Ovary (tissue), 9 donors: ENCODE data around the gene ADAM12. TPM values are rescaled to one million over a fixed set of nuclear protein-coding genes. Genes with fewer than 3 reads are reported as not detected.

Source experiments
- DNase-seq, 5 donors: peaks; one replicate each; pipeline ENCODE4 v3.0.0-alpha.2; 2019 to 2020
- H3K27ac ChIP-seq, 2 donors: fragments of 200-600 bp; one replicate each; pipeline versions ENCODE4 v1.5.1 to v1.8.0; 2019 to 2022
- H3K27me3 ChIP-seq: fragments of 200-600 bp; one replicate; pipeline ENCODE4 v1.8.0; 2022
- H3K36me3 ChIP-seq: fragments of 200-600 bp; sonication (generic); one replicate; pipeline ENCODE4 v1.5.1; 2019
- H3K4me1 ChIP-seq: one replicate; pipeline ENCODE4 v1.8.1; 2013; ENCODE audit warnings: mild to moderate bottlenecking, moderate library complexity; ENCODE audit not compliant: insufficient read depth
- H3K4me3 ChIP-seq: fragments of 200-600 bp; sonication (generic); one replicate; pipeline ENCODE4 v1.5.1; 2017
- H3K9me3 ChIP-seq, 2 donors: fragments of 200-600 bp in 1 of 2; sonication (generic) in 1 of 2; one replicate each; pipeline versions ENCODE4 v1.5.1 to v1.8.1; 2013 to 2019; ENCODE audit warnings: mild to moderate bottlenecking in 1 of 2, moderate library complexity in 1 of 2
- CTCF ChIP-seq, 3 donors: fragments of 450-650 bp in 2 of 3; fragments of 200-600 bp in 1 of 3; IDR thresholded peaks; one replicate each; pipeline versions ENCODE4 v1.5.1 to v1.8.0; 2016 to 2022; ENCODE audit warnings: antibody characterized with exemption in 3 of 3, mild to moderate bottlenecking in 1 of 3
- EP300 ChIP-seq: sonication (generic); formaldehyde crosslinking; IDR thresholded peaks from one replicate; pipeline ENCODE4 v1.6.1; 2017; ENCODE audit warnings: antibody characterized with exemption
- POLR2A ChIP-seq: fragments of 450-650 bp; IDR thresholded peaks from one replicate; pipeline ENCODE4 v1.6.1; 2017; ENCODE audit warnings: antibody characterized with exemption, mild to moderate bottlenecking, moderate library complexity
- WGBS, 3 donors: extraction: QIAGEN DNeasy Blood & Tissue Kit in 1 of 3; methylation state at CpG; one replicate each; pipeline versions ENCODE4 v1.1.5 to v1.1.7; 2013 to 2017; 5-methylcytosine and 5-hydroxymethylcytosine counted together
- intact Hi-C, 4 donors: fragments of 100-400 bp; cut with DNase I; formaldehyde crosslinking; loops; one replicate each; pipeline versions ENCODE4 v1.11.0 to v1.15.1; 2022 to 2023
- polyA plus RNA-seq, 2 donors: library from polyadenylated mRNA; stranded (reverse); fragments of 200-250 nt in 1 of 2; fragments of 350-450 nt in 1 of 2; fragmentation: Illumina TruSeq in 1 of 2; extraction: RNeasy Lipid Tissue Mini Kit (QIAGEN cat#74804) in 1 of 2; gene quantifications; one replicate each; pipeline ENCODE4 v1.2.3, GENCODE V29; 2013 to 2014
- total RNA-seq, 7 donors: library from RNA; depleted of rRNA in 2 of 7; stranded (reverse); fragments of >200 nt in 2 of 7; fragmentation: NEBNext Ultra II Directional in 3 of 7; extraction: Animal tissue kit (Norgen Biotek cat#: 25700) in 3 of 7; gene quantifications; one replicate each; pipeline versions ENCODE4 v1.1.0 to v1.2.4, GENCODE V29; 2016 to 2023
- donor health status: DM: no; HTN: no; CAD: no; lungs with moderate emphysema.
- donor health status: DM: no; HTN: no; CAD: no.
- donor health status: Bipolar disorder and iron deficiency.
- donor health status: DM: yes; HTN: yes; CAD: no.
- donor health status: DM: no; HTN: no; CAD: no.
- donor health status: DM: yes; HTN: yes; CAD: no.

ADAM12 gene
- total and polyA plus RNA-seq, 9 donors, result 1.8 to 27.2 (median 10.3) TPM

GRCh38 chr10:126135177-126135576 lies 253.1 kb downstream of the ADAM12 start:
- Histone ChIP-seq H3K4me3 (no peak overlapping the region), H3K36me3 (no peaks in the 10 kb centered on the region), H3K9me3 (no peaks in the 10 kb centered on the region), H3K4me1 (peaks cover 12% of the 10 kb centered on the region), H3K27ac (no peak overlapping the region), H3K27me3 (no peaks in the 10 kb centered on the region)
- intact Hi-C loops, result loop anchor here in 1 of 4 donors (10.0 kb wide), 1 partner anchor 250 kb away; the partner anchor contains the start of gene ADAM12
- 91 to 96% (median 91%) methylated on average over 4 of the region's 4 CpGs for WGBS, 3 donors
- no peak for DNase-seq
- TF ChIP-seq POLR2A, result no peak
- TF ChIP-seq CTCF (IDR thresholded peaks at IDR 0.05), result no peak
- TF ChIP-seq EP300, result no peak

- Histone ChIP-seq H3K27me3 (no peaks in the 10 kb centered on the region), H3K4me3 (no peak overlapping the region), H3K9me3 (no peaks in the 10 kb centered on the region), H3K27ac (no peak overlapping the region), H3K36me3 (no peaks in the 10 kb centered on the region), H3K4me1 (peaks cover 12% of the 10 kb centered on the region)
- intact Hi-C loops, result loop anchor here in 1 of 4 donors (10.0 kb wide), 1 partner anchor 251 kb away; the partner anchor contains the start of gene ADAM12
- WGBS, 3 donors, result 22 to 23% (median 23%) methylated on average over 6 of the region's 6 CpGs
- no peak for TF ChIP-seq EP300
- no peak for TF ChIP-seq CTCF (IDR thresholded peaks at IDR 0.05)
- TF ChIP-seq POLR2A, result no peak
- no peak for DNase-seq
Measured at GRCh38 chr10:126133906-126134656, 254.2 kb downstream of the ADAM12 start.

GRCh38 chr10:126133082-126133620 lies 255.1 kb downstream of the ADAM12 start:
- no peaks in the 10 kb centered on the region for H3K36me3 ChIP-seq
- intact Hi-C loops, result loop anchor here in 1 of 4 donors (10.0 kb wide), 1 partner anchor 252 kb away; the partner anchor contains the start of gene ADAM12
- 96 to 97% (median 96%) methylated on average over 9 of the region's 9 CpGs for WGBS, 3 donors
- H3K27ac ChIP-seq, result no peak overlapping the region
- peaks cover 12% of the 10 kb centered on the region for H3K4me1 ChIP-seq
- H3K27me3 ChIP-seq, result no peaks in the 10 kb centered on the region
- no peak for TF ChIP-seq POLR2A
- H3K4me3 ChIP-seq, result no peak overlapping the region
- DNase-seq, result no peak
- no peaks in the 10 kb centered on the region for H3K9me3 ChIP-seq

GRCh38 chr10:126131341-126131740 lies 256.9 kb downstream of the ADAM12 start:
- intact Hi-C loops, result loop anchor here in 1 of 4 donors (10.0 kb wide), 1 partner anchor 253 kb away; the partner anchor contains the start of gene ADAM12
- Histone ChIP-seq H3K4me3 (no peak overlapping the region), H3K4me1 (peaks cover 12% of the 10 kb centered on the region), H3K36me3 (no peaks in the 10 kb centered on the region), H3K9me3 (no peaks in the 10 kb centered on the region), H3K27me3 (no peaks in the 10 kb centered on the region), H3K27ac (no peak overlapping the region)
- no peak for DNase-seq
- 88 to 90% (median 88%) methylated on average over 4 of the region's 4 CpGs for WGBS, 3 donors
- TF ChIP-seq POLR2A (no peak), EP300 (no peak), CTCF (IDR thresholded peaks at IDR 0.05) (no peak)
